GM18526 (cell line): ENCODE measurements around the gene NKAIN1.

Source experiments
- POLR2A ChIP-seq: IDR thresholded peaks from 3 replicates; pipeline ENCODE4 v1.6.1; 2011; ENCODE audit not compliant: insufficient read length; ENCODE audit errors: extremely low read depth

Gene NKAIN1

DNA sequence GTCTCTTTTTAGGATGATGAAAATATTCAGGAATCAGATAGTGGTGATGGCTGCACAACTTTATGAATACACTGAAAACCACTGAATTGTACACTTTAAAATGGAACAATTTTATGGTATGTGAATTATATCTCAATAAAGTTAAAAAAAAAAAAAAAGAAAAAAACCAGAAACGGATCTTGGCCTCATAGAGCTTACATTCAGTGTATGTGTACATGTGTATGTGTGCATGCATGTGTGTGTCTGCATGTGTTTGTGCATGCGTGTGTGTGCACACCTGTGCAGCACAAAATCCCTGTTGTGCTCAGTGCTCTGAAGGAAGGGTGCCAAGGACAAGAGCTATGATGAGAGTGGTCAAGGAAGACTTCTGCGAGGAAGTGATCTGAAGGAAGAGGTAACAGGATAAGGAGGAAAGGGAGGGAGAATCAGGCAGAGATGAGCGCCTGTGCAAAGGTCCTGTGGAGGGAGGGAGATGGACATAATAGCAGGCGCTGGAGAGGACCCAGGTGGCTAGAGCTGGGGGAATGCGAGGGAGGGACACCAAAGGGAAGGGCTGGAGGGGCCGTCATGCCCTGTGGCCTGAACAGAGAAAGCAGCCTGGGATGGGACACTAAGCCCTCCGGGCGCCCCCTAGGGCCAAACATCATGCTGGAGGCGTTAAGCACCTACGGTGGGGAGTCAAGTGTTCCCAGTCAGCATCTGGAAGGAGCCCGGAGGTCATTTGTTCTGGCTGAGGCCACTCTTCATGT is 25.2 kb downstream of the NKAIN1 start:
- no peak for TF ChIP-seq POLR2A

DNA sequence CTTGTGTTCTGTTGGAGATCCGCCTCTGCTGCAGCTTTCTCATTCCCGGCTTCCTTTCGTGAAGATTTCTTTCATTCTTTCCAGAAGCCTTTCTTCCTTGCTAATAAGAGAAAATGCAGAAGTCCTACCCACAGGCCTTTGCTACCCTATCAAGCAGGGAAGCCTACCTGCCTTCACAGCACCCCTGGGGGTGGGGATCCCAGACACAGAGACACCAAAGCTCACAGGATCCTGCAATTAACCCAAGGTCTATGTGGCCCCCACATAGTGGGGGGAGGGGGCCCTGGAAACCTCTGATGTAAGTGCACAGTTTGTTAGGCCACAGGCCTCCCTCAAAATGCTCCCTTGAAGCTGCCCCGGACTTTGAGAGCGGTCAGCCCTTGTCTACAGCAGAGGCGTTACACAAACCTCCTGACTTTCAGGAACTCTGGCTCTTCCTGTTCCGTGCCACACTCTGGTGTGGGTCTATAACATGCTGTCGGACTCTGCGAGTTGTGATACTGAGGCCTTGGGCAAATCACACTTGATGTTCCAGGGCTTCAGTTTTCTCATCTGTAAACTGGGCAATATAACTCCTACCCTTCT is 31.2 kb downstream of the NKAIN1 start:
- TF ChIP-seq POLR2A, result no peak

DNA sequence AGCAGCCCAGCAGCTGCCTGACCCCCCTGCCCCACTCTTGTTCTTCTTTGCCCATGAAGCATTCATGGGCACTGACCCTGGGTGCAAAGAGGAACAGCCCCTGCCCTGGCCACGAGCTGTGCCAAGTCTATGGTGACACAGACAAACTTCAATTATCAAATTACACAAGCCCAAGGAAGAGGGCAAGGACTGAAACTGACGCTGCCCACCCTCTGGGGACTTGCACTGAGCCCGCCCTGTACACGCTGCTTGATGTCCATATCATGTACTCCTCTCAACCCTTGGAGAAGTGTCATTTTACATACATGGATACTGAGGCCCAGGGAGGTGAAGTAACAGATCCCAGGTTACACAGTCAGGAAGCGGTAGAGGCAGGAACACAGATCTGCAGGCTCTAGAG is 32.1 kb downstream of the NKAIN1 start:
- TF ChIP-seq POLR2A, result no peak

DNA sequence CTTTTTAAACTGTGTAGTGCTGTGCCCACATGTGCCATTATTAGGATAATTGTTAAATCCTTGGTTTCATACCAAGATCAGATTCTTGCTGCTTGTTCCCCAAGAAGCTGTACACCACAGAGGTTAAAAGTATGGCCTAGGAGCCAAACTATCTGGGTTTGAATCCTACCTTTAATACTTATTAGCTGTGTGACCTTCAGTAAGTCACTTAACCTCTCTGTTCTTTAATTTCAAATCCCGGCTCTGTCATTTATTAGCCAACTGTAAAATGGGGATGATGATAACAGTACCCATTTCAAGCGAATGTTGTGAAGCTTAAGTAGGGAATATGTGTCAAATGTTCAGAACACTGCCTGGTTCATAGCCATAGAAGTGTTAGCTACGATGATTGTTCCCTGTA is 32.6 kb downstream of the NKAIN1 start:
- TF ChIP-seq POLR2A, result no peak

DNA sequence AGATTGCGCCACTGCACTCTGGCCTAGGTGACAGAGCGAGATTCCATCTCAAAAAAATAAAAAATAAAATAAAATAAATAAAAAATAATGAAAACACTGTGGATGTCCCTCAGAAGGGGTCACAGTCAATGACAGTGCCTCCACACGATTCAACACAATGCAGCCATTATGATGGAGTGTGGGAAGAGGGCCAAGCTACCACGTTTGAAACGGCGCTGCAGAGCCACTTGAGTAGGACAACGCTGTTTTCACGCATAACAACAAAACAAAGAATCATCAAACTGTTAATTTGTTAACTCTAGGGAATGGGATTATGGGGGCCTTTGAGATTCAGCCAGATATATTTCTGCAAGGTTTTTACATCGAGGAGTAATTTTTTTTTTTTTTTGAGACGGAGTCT is 36.5 kb downstream of the NKAIN1 start:
- no peak for TF ChIP-seq POLR2A

DNA sequence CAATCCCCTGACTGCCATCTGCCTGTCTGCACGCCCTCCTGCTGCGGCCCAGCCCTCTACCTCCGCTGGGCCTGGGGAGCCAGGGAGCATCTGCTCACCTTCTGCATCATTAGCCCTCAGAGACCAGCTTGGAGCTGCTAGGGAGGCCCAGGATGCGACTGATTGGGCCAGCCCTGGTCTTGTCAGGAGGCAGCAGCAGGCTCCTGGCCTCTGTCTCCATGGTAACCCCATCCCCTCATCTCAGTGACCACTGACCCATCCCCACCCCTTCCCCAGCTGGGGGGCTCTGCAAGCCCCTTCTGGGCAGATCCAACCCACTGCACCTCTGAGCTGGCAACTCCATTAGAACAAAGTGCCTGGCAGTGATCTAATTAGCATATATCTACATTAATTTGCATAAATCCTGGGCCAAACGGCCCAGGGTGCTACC is 37.7 kb downstream of the NKAIN1 start:
- TF ChIP-seq POLR2A, result no peak

DNA sequence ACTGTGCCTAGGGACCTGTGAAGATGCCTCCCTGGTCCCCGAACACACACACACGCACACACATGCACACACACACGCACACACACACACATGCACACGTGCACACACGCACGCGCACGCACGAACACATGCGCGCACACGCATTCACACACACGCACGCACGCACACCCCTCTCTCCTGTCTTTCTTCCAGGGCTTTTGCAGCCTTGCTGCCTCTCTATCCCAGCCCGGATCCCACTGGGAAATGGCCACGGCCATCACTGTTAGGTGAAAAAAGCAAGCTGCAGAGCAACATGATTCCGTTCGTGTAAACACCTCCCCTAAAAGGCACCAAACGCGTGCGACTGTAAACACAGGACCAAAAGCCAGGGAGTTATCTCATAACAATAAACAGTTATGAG is 39.7 kb downstream of the NKAIN1 start:
- TF ChIP-seq POLR2A, result no peak

DNA sequence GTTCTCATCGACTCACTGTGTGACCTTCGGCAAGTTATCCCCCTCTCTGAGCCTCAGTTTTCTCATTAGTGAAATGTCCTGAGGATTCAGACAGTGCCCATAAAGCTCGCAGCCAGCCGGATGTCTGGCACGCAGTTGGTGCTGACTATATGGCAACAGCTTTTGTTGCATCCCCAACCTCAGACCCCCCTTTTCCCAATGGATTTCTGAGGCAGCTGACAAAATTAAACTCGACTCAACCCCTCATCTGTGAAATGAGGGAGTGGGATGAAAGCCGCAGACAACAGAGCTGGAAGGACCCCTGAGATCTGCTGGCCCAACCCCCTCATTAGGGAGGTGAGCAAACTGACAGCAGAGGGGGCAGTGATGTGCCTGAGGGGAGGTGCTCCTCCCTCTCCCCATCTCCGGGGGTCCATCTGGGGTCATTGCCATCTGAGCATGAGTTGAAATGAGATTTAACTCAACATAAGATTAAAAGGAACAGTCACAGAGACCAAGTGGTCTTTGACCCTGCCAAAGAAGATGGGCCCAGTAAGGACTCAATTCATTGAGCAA is 40.4 kb downstream of the NKAIN1 start:
- no peak for TF ChIP-seq POLR2A

DNA sequence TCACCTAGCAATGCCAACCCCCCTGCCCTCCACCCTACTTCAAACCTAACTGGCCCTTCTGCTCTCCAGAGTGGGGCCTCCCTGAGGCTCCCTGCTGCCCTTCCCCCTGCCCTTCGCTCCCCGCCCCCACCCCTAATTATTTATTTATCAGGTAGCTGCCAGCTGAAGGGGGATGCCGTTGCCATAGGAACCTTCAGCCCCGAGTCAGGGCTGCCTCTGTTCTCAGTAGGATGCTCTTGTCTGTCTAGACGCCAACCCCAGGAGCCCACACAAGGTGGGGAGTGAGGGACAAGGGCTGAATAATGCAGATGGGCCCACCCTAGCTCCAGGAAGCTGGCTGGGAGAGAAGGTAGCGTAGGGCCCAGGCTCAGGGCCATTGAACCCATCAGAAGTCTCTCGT is 41.1 kb downstream of the NKAIN1 start:
- TF ChIP-seq POLR2A, result no peak

DNA sequence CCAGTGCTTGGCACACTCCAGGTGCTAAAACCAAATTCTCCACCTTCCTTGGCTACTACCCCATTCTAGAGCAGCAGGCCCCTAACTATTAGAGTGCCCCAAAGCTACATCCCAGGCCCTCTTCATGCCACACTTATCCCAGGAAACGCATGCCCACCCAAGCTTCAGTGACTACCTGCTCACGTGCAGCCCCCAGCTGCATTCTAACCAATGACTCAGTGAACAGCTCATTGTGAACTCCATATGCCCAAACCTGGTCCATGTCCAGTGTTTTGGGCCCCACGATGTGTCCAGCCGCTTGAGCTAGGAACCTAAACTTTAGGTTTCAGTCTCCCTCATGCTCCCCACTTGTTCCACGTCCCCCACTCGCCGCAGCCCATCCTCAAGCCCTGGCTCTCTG is 41.5 kb downstream of the NKAIN1 start:
- no peak for TF ChIP-seq POLR2A

DNA sequence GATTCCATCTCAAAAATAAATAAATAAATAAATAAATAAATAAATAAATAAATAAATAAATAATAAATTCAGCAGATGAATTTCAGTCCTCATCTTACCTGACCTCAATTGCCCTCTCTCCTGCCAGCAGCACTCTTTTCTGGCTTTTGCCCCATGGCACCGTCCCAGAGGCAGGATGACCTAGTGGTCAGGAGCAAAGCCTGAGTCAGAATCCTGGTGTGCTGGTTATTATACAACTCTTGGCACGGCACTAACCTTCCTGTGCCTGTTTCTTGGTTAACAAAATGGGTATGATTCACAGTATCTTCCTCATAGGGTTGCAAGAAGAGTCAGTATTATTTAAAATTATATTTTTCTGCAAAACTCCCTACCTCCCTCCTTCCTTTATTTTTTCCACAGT is 43.0 kb downstream of the NKAIN1 start:
- no peak for TF ChIP-seq POLR2A

DNA sequence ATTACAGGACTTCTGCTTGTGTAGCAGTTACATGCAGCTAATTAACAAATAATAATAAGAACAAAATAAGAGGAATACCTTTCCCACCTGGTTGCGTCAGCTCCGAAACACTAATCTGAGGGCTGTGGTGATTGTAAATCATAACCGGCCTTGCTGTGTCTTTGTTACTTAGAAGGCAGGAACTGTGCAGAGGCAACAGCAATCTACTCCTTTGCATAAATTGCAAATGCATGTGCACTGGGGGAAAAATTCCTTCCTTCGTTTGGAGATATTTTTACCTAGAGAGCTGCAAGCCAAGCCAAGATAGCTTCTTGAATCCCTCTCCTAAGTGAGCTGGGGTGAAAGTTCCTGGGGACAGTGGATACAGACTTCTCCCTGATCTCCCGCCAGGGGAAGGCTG is 46.0 kb downstream of the NKAIN1 start:
- TF ChIP-seq POLR2A, result no peak

DNA sequence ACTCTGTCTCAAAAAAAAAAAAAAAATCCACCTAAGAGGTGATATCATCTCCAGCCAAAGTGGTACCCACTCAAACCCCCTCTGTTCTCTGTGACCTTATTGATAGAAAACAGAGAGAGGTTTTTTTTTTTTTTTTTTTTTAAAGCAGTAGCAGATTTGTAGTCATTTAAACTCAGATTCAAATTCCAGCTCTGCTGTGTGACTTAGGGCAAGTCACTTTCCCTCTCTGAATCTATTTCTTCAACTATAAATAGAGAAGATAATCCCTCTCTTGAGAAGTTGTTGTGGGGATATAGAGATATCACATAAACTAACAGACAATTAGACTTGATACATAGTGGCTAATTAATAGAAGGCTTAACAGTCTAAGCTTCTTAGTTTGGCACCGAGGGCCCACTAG is 48.4 kb downstream of the NKAIN1 start:
- TF ChIP-seq POLR2A, result no peak

DNA sequence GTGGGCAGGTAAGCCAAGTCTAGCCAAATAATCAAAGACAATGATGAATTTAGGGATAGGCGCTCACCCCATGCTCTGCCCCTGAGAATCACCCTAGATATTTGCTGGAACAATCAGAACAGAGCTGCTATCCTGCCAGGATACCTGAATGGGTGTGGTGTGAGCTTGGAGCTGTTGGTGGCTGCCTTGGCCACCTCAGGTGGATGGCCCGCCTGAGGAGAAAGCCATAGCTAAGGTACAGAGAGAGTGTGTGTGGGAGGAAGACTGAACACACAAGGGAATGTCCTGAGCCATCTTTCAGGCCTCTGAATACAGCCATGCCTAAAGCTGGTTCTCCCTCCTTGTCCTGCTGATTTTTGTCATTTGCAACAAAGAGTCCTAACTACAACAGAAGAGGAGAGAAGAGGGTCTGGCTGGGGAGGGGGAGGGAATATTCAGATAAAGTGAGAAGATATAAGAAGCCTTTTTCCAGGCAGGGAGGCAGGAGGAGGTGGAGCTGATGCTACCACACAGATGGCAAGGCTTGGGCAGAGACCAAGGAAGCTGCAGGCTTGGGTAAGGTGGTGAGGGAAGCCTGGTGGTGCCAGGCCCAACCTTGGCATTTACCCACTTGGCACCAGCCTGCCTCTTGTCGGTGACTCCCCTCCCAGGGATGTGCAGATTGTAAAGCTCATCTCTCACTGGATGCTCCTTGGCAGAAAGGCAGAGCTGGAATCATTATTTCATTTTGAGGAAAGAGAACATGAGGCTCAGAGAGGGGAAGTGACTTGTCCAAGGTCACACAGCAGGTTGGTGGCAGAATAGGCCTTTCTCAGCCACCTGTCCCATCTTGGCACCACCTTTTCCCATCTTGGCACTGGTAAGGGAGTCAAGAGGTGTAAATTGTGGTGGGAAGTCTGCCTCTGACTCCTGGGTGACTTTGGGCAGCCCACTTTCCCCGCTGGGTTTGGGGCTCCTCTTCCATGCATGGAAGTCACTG is 49.7 kb downstream of the NKAIN1 start:
- no peak for TF ChIP-seq POLR2A

DNA sequence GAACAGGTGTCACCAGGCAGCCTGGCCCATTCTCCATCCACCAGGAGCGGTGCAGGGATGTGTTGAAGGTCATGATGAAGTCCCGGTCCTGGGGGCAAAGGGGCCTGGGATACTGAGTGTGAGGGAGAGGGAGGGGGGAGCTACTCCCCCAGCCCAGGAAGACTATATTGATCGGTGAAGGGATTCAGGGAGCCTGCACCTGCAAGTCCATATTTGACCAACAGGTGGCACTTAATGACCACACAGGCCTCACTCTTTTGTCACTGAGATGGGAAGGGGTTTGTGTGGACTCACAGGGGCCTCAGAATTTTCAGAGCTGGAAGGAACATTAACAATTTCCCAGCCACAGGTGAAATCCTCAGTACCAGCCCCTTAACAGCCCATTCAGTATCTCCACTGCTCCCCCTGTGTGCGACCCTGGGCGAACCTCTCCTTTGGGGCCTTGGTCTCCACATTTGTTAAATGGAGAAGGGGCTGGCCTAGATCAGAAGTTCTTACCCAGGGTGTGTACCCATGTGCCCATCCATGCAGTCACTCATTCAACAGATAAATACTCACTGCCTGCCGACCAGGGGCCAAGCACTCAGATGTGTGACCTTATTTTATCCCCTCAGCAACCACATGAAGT is 55.6 kb downstream of the NKAIN1 start:
- TF ChIP-seq POLR2A, result no peak
